ENCODE measurements around the gene MED8.

GRCh38 chr1:43434256-43434655 lies 44.7 kb upstream of the MED8 start:
- TF ChIP-seq, protein P1, sequence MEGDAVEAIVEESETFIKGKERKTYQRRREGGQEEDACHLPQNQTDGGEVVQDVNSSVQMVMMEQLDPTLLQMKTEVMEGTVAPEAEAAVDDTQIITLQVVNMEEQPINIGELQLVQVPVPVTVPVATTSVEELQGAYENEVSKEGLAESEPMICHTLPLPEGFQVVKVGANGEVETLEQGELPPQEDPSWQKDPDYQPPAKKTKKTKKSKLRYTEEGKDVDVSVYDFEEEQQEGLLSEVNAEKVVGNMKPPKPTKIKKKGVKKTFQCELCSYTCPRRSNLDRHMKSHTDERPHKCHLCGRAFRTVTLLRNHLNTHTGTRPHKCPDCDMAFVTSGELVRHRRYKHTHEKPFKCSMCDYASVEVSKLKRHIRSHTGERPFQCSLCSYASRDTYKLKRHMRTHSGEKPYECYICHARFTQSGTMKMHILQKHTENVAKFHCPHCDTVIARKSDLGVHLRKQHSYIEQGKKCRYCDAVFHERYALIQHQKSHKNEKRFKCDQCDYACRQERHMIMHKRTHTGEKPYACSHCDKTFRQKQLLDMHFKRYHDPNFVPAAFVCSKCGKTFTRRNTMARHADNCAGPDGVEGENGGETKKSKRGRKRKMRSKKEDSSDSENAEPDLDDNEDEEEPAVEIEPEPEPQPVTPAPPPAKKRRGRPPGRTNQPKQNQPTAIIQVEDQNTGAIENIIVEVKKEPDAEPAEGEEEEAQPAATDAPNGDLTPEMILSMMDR (conservative IDR thresholded peaks at IDR 0.05; ENCODE audit: low read depth in 2 of 2) = no peak
- TF ChIP-seq POLR2AphosphoS5 (IDR thresholded peaks at IDR 0.05; ENCODE audit: low read depth) (no peak), EZH2phosphoT487 (IDR thresholded peaks at IDR 0.05; ENCODE audit: unreplicated experiment) (no peak), JUNB (IDR thresholded peaks at IDR 0.05; ENCODE audit: unreplicated experiment) (no peak), CREB1 (CRISPR knock-in tag; IDR thresholded peaks at IDR 0.05; ENCODE audit: low read depth) (no peak), ETS1 (IDR thresholded peaks at IDR 0.05) (no peak), STAT1 (IDR thresholded peaks at IDR 0.05; ENCODE audit: unreplicated experiment) (no peak), ZNF114 (CRISPR knock-in tag; IDR thresholded peaks at IDR 0.05) (no peak)
- TF ChIP-seq, protein P2, sequence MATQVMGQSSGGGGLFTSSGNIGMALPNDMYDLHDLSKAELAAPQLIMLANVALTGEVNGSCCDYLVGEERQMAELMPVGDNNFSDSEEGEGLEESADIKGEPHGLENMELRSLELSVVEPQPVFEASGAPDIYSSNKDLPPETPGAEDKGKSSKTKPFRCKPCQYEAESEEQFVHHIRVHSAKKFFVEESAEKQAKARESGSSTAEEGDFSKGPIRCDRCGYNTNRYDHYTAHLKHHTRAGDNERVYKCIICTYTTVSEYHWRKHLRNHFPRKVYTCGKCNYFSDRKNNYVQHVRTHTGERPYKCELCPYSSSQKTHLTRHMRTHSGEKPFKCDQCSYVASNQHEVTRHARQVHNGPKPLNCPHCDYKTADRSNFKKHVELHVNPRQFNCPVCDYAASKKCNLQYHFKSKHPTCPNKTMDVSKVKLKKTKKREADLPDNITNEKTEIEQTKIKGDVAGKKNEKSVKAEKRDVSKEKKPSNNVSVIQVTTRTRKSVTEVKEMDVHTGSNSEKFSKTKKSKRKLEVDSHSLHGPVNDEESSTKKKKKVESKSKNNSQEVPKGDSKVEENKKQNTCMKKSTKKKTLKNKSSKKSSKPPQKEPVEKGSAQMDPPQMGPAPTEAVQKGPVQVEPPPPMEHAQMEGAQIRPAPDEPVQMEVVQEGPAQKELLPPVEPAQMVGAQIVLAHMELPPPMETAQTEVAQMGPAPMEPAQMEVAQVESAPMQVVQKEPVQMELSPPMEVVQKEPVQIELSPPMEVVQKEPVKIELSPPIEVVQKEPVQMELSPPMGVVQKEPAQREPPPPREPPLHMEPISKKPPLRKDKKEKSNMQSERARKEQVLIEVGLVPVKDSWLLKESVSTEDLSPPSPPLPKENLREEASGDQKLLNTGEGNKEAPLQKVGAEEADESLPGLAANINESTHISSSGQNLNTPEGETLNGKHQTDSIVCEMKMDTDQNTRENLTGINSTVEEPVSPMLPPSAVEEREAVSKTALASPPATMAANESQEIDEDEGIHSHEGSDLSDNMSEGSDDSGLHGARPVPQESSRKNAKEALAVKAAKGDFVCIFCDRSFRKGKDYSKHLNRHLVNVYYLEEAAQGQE (IDR thresholded peaks at IDR 0.05; ENCODE audit: unreplicated experiment) = no peak

Measured in GM23338 (cell line).